Measurements from ENCODE around the gene TMEM140.

TMEM140 gene

GRCh38 chr7:135192914-135193536 lies 45.2 kb downstream of the TMEM140 start:
- Histone ChIP-seq H3K9me3 (replicated peaks; ENCODE audit: insufficient read depth, low read length) (no peaks in the 10 kb centered on the region), H3K36me3 (replicated peaks; ENCODE audit: insufficient read depth, low read length) (no peaks in the 10 kb centered on the region), H3K27ac (ENCODE audit: low read length) (no peak overlapping the region), H3K9me2 (replicated peaks; ENCODE audit: insufficient read depth, low read length) (no peaks in the 10 kb centered on the region), H3K4me3 (ENCODE audit: low read length) (no peak overlapping the region), H3F3A (ENCODE audit: insufficient read depth, low read length) (no peaks in the 10 kb centered on the region), H3K79me2 (ENCODE audit: low read length) (no peaks in the 10 kb centered on the region), H3K4me1 (ENCODE audit: low read length) (no peaks in the 10 kb centered on the region), H2AFZ (ENCODE audit: low read length) (no peak overlapping the region), H3K9ac (ENCODE audit: low read length) (no peak overlapping the region), H3K4me2 (ENCODE audit: low read depth, low read length) (no peak overlapping the region), H3K27me3 (replicated peaks; ENCODE audit: insufficient read depth, low read length) (no peaks in the 10 kb centered on the region), H4K20me1 (ENCODE audit: insufficient read depth, low read length) (no peaks in the 10 kb centered on the region)
- DNase-seq: no peak
- TF ChIP-seq EZH2 (optimal IDR thresholded peaks at IDR 0.05; ENCODE audit: low read depth, low read length) (no peak), CTCF (IDR thresholded peaks at IDR 0.05; ENCODE audit: low read length) (no peak), EZH2phosphoT487 (IDR thresholded peaks at IDR 0.05; ENCODE audit: low read length) (no peak)

GRCh38 chr7:135193615-135194081 lies 45.8 kb downstream of the TMEM140 start:
- Histone ChIP-seq H3K9me2 (replicated peaks; ENCODE audit: insufficient read depth, low read length) (no peaks in the 10 kb centered on the region), H3K4me1 (ENCODE audit: low read length) (no peaks in the 10 kb centered on the region), H3K9me3 (replicated peaks; ENCODE audit: insufficient read depth, low read length) (no peaks in the 10 kb centered on the region), H4K20me1 (ENCODE audit: insufficient read depth, low read length) (no peaks in the 10 kb centered on the region), H2AFZ (ENCODE audit: low read length) (no peak overlapping the region), H3K27ac (ENCODE audit: low read length) (no peak overlapping the region), H3K36me3 (replicated peaks; ENCODE audit: insufficient read depth, low read length) (no peaks in the 10 kb centered on the region), H3K4me3 (ENCODE audit: low read length) (no peak overlapping the region), H3K79me2 (ENCODE audit: low read length) (no peaks in the 10 kb centered on the region), H3K27me3 (replicated peaks; ENCODE audit: insufficient read depth, low read length) (no peaks in the 10 kb centered on the region), H3F3A (ENCODE audit: insufficient read depth, low read length) (no peaks in the 10 kb centered on the region), H3K4me2 (ENCODE audit: low read depth, low read length) (no peak overlapping the region), H3K9ac (ENCODE audit: low read length) (no peak overlapping the region)
- no peak for DNase-seq
- TF ChIP-seq CTCF (IDR thresholded peaks at IDR 0.05; ENCODE audit: low read length) (no peak), EZH2 (optimal IDR thresholded peaks at IDR 0.05; ENCODE audit: low read depth, low read length) (no peak), EZH2phosphoT487 (IDR thresholded peaks at IDR 0.05; ENCODE audit: low read length) (no peak)

DNA sequence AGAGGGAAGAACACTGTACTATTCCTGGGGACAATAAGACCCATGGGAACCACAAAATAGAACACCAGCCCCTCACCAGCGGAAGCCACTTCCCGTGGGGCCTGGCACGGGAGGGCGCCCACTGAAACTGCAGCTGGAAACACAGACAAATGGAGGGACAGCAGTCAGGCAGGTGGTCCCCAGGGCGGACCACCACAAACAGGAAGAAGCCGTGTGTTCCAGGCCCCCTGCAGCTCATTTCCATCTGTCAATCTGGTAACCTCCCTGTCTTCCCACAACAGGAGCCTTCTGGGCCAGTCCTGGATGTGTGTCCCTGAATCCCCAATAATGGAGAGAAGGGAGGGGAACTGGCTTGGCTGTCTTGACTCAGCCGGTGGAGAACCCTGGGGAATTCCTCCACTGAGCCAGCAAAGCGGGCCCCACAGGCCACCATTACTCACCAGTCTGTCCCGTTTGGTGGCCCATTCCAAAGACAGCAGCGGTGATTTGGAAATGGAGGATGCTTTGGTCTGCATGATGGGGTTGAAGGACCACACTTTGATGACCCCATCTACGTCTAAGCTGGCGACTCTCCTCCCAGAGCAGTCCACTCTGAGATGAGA lies 46.7 kb downstream of the TMEM140 start:
- Histone ChIP-seq H3K27me3 (replicated peaks; ENCODE audit: insufficient read depth, low read length) (no peaks in the 10 kb centered on the region), H3K9ac (ENCODE audit: low read length) (no peak overlapping the region), H3K4me2 (ENCODE audit: low read depth, low read length) (no peak overlapping the region), H3K36me3 (replicated peaks; ENCODE audit: insufficient read depth, low read length) (no peaks in the 10 kb centered on the region), H3K4me1 (ENCODE audit: low read length) (no peaks in the 10 kb centered on the region), H3K27ac (ENCODE audit: low read length) (no peak overlapping the region), H3K9me3 (replicated peaks; ENCODE audit: insufficient read depth, low read length) (no peaks in the 10 kb centered on the region), H4K20me1 (ENCODE audit: insufficient read depth, low read length) (no peaks in the 10 kb centered on the region), H2AFZ (ENCODE audit: low read length) (no peak overlapping the region), H3K79me2 (ENCODE audit: low read length) (no peaks in the 10 kb centered on the region), H3K9me2 (replicated peaks; ENCODE audit: insufficient read depth, low read length) (no peaks in the 10 kb centered on the region), H3K4me3 (ENCODE audit: low read length) (no peak overlapping the region), H3F3A (ENCODE audit: insufficient read depth, low read length) (no peaks in the 10 kb centered on the region)
- no peak for TF ChIP-seq EZH2 (optimal IDR thresholded peaks at IDR 0.05; ENCODE audit: low read depth, low read length)
- no peak for DNase-seq

DNA sequence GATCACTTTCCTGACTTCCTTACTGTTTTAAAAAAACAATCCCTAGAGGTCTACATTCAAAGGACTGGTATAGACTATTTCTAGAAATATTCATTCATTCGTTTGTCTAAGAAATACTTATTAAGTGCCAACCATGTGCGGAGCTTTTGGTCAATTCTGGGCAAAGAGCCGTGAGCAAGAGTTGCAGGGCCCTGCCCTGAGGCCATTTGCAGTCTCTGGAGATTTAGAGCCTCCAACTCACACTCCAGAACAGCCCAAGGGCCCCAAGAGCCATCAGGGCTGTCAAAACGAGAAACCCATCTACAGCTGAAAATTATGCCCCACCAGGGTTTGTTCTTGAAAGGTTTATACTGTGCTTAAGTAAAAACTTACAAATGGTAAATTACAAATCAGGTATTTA lies 47.3 kb downstream of the TMEM140 start:
- Histone ChIP-seq H3K4me2 (ENCODE audit: low read depth, low read length) (no peak overlapping the region), H3K36me3 (replicated peaks; ENCODE audit: insufficient read depth, low read length) (no peaks in the 10 kb centered on the region), H3K4me3 (ENCODE audit: low read length) (no peak overlapping the region), H4K20me1 (ENCODE audit: insufficient read depth, low read length) (no peaks in the 10 kb centered on the region), H2AFZ (ENCODE audit: low read length) (no peak overlapping the region), H3K4me1 (ENCODE audit: low read length) (no peaks in the 10 kb centered on the region), H3K9me3 (replicated peaks; ENCODE audit: insufficient read depth, low read length) (no peaks in the 10 kb centered on the region), H3K27ac (ENCODE audit: low read length) (no peak overlapping the region), H3K9me2 (replicated peaks; ENCODE audit: insufficient read depth, low read length) (no peaks in the 10 kb centered on the region), H3K9ac (ENCODE audit: low read length) (no peak overlapping the region), H3F3A (ENCODE audit: insufficient read depth, low read length) (no peaks in the 10 kb centered on the region), H3K27me3 (replicated peaks; ENCODE audit: insufficient read depth, low read length) (no peaks in the 10 kb centered on the region), H3K79me2 (ENCODE audit: low read length) (no peaks in the 10 kb centered on the region)
- DNase-seq: no peak
- TF ChIP-seq EZH2 (optimal IDR thresholded peaks at IDR 0.05; ENCODE audit: low read depth, low read length) (no peak), CTCF (IDR thresholded peaks at IDR 0.05; ENCODE audit: low read length) (no peak), EZH2phosphoT487 (IDR thresholded peaks at IDR 0.05; ENCODE audit: low read length) (no peak)

Data from MM.1S (cell line).